WERI-Rb-1 (cell line): ENCODE results near the gene ZBTB20.

Experiments used
- DNase-seq: peaks from one replicate; pipeline ENCODE4 v3.0.0-alpha.2; 2020
- H3K27ac ChIP-seq: fragments of 250-450 bp; sonication (Bioruptor Pico); 2 replicates; pipeline ENCODE4 v1.5.1; 2020; ENCODE audit warnings: mild to moderate bottlenecking, moderate library complexity
- H3K27me3 ChIP-seq: fragments of 250-450 bp; sonication (Bioruptor Pico); 2 replicates; pipeline ENCODE4 v1.5.1; 2021; ENCODE audit warnings: mild to moderate bottlenecking, low read depth, moderate library complexity; ENCODE audit not compliant: insufficient read depth, severe bottlenecking
- H3K36me3 ChIP-seq: fragments of 250-450 bp; sonication (Bioruptor Pico); 2 replicates; pipeline ENCODE4 v1.5.1; 2020; ENCODE audit warnings: mild to moderate bottlenecking, moderate library complexity
- H3K4me3 ChIP-seq: 2 replicates; pipeline ENCODE4 v1.5.1; 2011; ENCODE audit warnings: low read depth, mild to moderate bottlenecking, control low read depth, low read length
- H3K9me3 ChIP-seq: fragments of 250-450 bp; sonication (Bioruptor Pico); 2 replicates; pipeline ENCODE4 v1.5.1; 2021; ENCODE audit warnings: mild to moderate bottlenecking, moderate library complexity; ENCODE audit not compliant: severe bottlenecking
- TF ChIP-seq, protein P1 (sequence below): IDR thresholded peaks from 2 replicates; pipeline ENCODE4 v1.5.1; 2011; ENCODE audit warnings: low read depth, mild to moderate bottlenecking, control low read depth, inconsistent platforms, low read length

Gene ZBTB20

DNA sequence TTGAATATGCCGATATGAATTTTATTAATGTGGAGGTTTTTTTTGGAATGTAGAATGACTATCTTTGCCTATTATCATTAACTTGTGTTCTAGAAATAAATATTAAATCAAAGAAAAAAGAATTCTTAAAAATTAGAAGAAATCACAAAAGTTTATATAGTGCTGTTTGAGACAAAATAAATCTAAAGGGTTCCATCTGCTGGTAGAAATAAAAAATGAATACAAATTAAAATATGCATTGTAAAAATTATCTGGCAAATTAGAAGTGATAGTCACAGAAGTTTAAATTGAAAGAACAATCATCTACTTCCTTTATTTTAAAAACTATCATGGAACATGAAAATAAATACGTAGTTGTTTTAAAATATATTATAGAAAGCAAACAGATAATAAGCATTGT lies 22.7 kb upstream of the ZBTB20 start:
- no peak overlapping the region for H3K4me3 ChIP-seq
- TF ChIP-seq, protein P1, sequence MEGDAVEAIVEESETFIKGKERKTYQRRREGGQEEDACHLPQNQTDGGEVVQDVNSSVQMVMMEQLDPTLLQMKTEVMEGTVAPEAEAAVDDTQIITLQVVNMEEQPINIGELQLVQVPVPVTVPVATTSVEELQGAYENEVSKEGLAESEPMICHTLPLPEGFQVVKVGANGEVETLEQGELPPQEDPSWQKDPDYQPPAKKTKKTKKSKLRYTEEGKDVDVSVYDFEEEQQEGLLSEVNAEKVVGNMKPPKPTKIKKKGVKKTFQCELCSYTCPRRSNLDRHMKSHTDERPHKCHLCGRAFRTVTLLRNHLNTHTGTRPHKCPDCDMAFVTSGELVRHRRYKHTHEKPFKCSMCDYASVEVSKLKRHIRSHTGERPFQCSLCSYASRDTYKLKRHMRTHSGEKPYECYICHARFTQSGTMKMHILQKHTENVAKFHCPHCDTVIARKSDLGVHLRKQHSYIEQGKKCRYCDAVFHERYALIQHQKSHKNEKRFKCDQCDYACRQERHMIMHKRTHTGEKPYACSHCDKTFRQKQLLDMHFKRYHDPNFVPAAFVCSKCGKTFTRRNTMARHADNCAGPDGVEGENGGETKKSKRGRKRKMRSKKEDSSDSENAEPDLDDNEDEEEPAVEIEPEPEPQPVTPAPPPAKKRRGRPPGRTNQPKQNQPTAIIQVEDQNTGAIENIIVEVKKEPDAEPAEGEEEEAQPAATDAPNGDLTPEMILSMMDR, result no peak
- H3K9me3 ChIP-seq, result no peaks in the 10 kb centered on the region
- no peak for DNase-seq
- H3K27ac ChIP-seq, result no peak overlapping the region
- H3K36me3 ChIP-seq, result no peaks in the 10 kb centered on the region
- H3K27me3 ChIP-seq, result no peaks in the 10 kb centered on the region

DNA sequence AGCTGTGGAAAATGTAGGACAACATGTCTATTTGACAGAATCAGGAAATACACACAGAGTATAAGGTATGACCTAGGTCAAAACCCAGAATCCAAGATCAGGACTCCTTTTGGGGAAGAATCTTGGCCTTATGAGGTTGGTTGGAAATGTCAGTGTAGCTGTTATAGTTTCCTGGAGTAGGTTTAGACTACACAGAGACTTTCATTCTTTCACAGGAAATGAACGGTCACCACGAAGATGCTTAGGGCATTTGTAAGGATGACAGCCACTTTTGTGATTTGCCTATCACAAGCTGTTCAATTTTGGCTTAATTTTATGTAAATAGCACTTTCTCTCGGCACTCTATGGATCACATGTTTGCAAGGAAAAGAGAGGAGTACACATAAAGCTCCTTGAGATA lies 18.6 kb upstream of the ZBTB20 start:
- DNase-seq, result no peak
- H3K9me3 ChIP-seq, result no peaks in the 10 kb centered on the region
- no peaks in the 10 kb centered on the region for H3K36me3 ChIP-seq
- TF ChIP-seq, protein P1, result no peak
- H3K27ac ChIP-seq, result no peak overlapping the region
- H3K27me3 ChIP-seq, result no peaks in the 10 kb centered on the region
- no peak overlapping the region for H3K4me3 ChIP-seq

DNA sequence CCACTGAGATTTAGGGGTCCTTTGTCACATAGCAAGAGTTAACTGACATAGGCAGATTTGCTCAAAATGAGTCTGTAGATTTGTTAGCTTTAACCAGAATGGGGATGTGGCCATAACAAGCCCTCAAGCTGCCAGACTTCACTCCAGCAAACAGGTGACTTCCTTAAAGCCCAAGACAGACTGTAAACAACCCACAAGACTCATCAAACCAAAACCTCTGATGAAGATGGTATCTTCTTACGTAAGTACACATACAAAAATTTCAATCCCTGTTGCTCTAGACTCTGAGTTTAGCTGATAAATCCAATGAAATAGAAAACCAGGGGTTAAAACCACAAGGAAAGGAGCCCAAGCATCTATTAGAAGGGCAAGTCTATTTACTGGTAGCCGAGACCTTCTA lies 18.2 kb upstream of the ZBTB20 start:
- no peak for DNase-seq
- Histone ChIP-seq H3K4me3 (no peak overlapping the region), H3K27me3 (no peaks in the 10 kb centered on the region), H3K27ac (no peak overlapping the region), H3K36me3 (no peaks in the 10 kb centered on the region), H3K9me3 (no peaks in the 10 kb centered on the region)
- TF ChIP-seq, protein P1, result no peak

DNA sequence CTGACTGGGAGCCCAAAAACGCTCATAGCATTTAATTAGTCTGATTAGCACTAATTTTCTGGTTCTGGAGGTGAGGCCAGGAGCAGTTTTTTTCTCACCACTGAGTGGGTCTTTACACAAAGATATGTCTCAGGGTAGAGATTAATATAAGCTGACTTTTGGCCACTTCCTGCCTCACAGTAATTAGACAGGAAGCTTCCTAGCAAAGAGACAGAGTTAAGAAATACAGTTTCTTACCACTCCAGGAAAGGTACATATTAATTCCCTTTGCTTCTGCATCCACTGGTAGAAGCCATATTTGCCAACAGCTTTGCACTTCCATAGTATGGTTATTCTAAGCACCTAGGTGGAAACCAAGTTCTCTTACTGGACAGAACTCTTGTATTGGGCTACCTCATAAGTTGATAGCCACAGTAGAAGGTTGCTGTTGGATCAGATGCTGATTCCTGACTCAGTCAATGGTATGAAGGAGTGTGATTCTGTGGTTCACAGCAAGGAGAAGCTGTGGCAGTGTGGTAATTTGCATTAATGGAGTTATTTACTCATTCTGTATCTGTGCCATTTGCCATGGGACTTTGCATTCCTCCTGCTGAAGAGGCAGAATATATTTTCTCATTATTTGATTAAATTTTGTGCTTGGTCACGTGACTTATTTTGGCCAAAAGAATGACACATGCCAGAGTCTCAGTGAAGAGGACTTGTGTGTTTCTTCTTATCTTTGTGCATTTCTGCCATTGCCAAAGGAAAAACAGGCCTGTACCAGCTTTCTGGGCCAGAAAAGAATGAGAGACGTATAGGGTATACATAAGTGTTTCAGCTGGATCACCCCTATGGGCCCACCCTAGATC lies 17.5 kb upstream of the ZBTB20 start:
- DNase-seq, result no peak
- Histone ChIP-seq H3K4me3 (no peak overlapping the region), H3K27ac (no peak overlapping the region), H3K27me3 (no peaks in the 10 kb centered on the region), H3K9me3 (no peaks in the 10 kb centered on the region), H3K36me3 (no peaks in the 10 kb centered on the region)
- TF ChIP-seq, protein P1, result no peak

DNA sequence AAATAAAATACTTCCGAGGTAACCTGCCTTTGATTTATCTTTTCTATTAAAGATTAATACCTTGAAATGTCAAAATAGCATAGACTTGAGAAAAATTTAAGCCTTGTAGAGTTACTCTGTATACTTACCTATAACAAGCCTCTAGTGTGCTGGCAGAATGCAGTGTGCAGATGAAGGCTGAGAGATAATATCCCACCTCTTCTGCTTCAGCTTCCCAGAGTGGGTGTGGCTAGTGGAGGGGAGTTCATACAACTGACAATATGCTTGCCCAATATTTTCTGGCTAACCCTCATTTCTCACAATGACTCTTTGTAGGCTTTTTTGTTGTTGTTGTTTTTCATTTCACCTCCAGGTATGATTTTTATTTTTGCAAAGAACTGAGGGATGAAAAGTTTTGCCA lies 15.7 kb upstream of the ZBTB20 start:
- TF ChIP-seq, protein P1, result no peak
- Histone ChIP-seq H3K4me3 (no peak overlapping the region), H3K27ac (no peak overlapping the region), H3K27me3 (no peaks in the 10 kb centered on the region), H3K36me3 (no peaks in the 10 kb centered on the region), H3K9me3 (peaks cover 6% of the 10 kb centered on the region)
- no peak for DNase-seq

DNA sequence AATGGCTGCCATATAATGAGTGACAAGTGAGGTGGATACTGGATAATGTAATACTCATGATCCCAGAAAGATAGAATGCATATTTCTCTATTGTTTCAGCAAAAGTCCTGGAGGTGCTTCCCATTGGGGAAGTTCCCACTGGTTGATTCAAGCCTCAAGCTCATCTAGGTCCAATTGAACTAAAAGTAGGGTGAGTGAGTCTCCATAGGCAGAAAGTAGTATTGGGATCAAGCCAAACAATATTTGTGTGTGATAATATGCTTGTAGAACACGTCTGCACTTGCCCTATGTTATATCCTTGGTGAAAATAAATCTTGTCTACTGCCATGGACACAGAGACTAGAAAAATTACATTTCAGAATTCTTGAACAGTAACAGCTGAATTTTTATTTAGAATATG lies 14.8 kb upstream of the ZBTB20 start:
- no peak for DNase-seq
- Histone ChIP-seq H3K36me3 (no peaks in the 10 kb centered on the region), H3K9me3 (peaks cover 6% of the 10 kb centered on the region), H3K27ac (no peak overlapping the region), H3K27me3 (no peaks in the 10 kb centered on the region), H3K4me3 (no peak overlapping the region)
- TF ChIP-seq, protein P1, result no peak
